Measurements from ENCODE around the gene FBXL19.

GRCh38 chr16:30922420-30922959 is 882 bp upstream of the FBXL19 start:
- peak in 1 of 2 experiments; percentile 1; a peak in 1 of 4 replicates for TF ChIP-seq SIN3A (conservative IDR thresholded peaks at IDR 0.05 in 1 of 2, IDR thresholded peaks at IDR 0.05 in 1 of 2; ENCODE audit: low read depth in 1 of 2, low read length in 2 of 2)
- TF ChIP-seq CTCF (IDR thresholded peaks at IDR 0.05; ENCODE audit: control extremely low read depth in 1 of 3, insufficient read depth in 1 of 3, low read depth in 1 of 3, low read length in 3 of 3), result no peak
- TF ChIP-seq TAF1 (IDR thresholded peaks at IDR 0.05; ENCODE audit: low read depth, low read length), result 0 out of 2 replicates have a peak, but pooled peaks have one; percentile 19
- TF ChIP-seq EZH2 (IDR thresholded peaks at IDR 0.05; ENCODE audit: low read depth, low read length, severe bottlenecking), result no peak
- TF ChIP-seq EP300 (IDR thresholded peaks at IDR 0.05; ENCODE audit: borderline replicate concordance in 1 of 2, low read depth in 2 of 2, low read length in 2 of 2), result no peak
- TF ChIP-seq EGR1 (IDR thresholded peaks at IDR 0.05; ENCODE audit: borderline replicate concordance, low read depth, low read length), result no peak
- TF ChIP-seq POLR2AphosphoS5 (IDR thresholded peaks at IDR 0.05; ENCODE audit: low read depth, low read length), result no peak; the same call in 1 of the 2 replicates
- TF ChIP-seq TBP (IDR thresholded peaks at IDR 0.05; ENCODE audit: low read depth, low read length), result no peak
- TF ChIP-seq KDM1A (IDR thresholded peaks at IDR 0.05; ENCODE audit: borderline replicate concordance, low read length), result no peak
- TF ChIP-seq CREB1 (IDR thresholded peaks at IDR 0.05), result peak; percentile 96
